GM18870 (cell line): ENCODE measurements around the gene SCRN2.

Source experiments
- ATAC-seq: cut with Tn5 transposase; IDR thresholded peaks from one replicate; pipeline ENCODE4 v1.9.1; 2021; ENCODE audit warnings: moderate library complexity; ENCODE audit not compliant: unreplicated experiment

SCRN2 gene

GRCh38 chr17:47822785-47823184 is 18.3 kb downstream of the SCRN2 start:
- no peak for ATAC-seq

GRCh38 chr17:47821424-47822391 is 19.4 kb downstream of the SCRN2 start, which contains the start of gene OSBPL7:
Gene OSBPL7 (minus strand): TSS chr17:47821794. CDS start chr17:47820278, 1,516 bp downstream.
- ATAC-seq: peak; percentile 57

- no peak for ATAC-seq
These were observed 20.0 kb downstream of the SCRN2 start for GRCh38 chr17:47821031-47821423.

GRCh38 chr17:47820033-47820789 is 20.9 kb downstream of the SCRN2 start:
- ATAC-seq: no peak

- no peak for ATAC-seq
These were observed 21.6 kb downstream of the SCRN2 start for GRCh38 chr17:47819475-47819874.

GRCh38 chr17:47818002-47818695 is 22.9 kb downstream of the SCRN2 start:
- no peak for ATAC-seq

- no peak for ATAC-seq
These were observed 24.1 kb downstream of the SCRN2 start for GRCh38 chr17:47816947-47817346.

- no peak for ATAC-seq
These were observed 24.9 kb downstream of the SCRN2 start for GRCh38 chr17:47816111-47816735.

- ATAC-seq: no peak
These were observed 25.8 kb downstream of the SCRN2 start for GRCh38 chr17:47815106-47815918.

- ATAC-seq: no peak
These were observed 27.5 kb downstream of the SCRN2 start for GRCh38 chr17:47813512-47814031.

- no peak for ATAC-seq
These were observed 28.0 kb downstream of the SCRN2 start for GRCh38 chr17:47813077-47813476.

- no peak for ATAC-seq
These were observed 28.7 kb downstream of the SCRN2 start for GRCh38 chr17:47812146-47812920.

GRCh38 chr17:47811709-47812108 is 29.4 kb downstream of the SCRN2 start:
- no peak for ATAC-seq

GRCh38 chr17:47810901-47811635 is 30.0 kb downstream of the SCRN2 start:
- ATAC-seq: no peak

GRCh38 chr17:47810200-47810821 is 30.8 kb downstream of the SCRN2 start:
- no peak for ATAC-seq

GRCh38 chr17:47808830-47809480 is 32.1 kb downstream of the SCRN2 start:
- ATAC-seq: no peak
